ENCODE measurements around the gene CACNA1G.
A peak's percentile ranks its signal among the peaks of the same experiment; 100 is the strongest.

CACNA1G gene

DNA sequence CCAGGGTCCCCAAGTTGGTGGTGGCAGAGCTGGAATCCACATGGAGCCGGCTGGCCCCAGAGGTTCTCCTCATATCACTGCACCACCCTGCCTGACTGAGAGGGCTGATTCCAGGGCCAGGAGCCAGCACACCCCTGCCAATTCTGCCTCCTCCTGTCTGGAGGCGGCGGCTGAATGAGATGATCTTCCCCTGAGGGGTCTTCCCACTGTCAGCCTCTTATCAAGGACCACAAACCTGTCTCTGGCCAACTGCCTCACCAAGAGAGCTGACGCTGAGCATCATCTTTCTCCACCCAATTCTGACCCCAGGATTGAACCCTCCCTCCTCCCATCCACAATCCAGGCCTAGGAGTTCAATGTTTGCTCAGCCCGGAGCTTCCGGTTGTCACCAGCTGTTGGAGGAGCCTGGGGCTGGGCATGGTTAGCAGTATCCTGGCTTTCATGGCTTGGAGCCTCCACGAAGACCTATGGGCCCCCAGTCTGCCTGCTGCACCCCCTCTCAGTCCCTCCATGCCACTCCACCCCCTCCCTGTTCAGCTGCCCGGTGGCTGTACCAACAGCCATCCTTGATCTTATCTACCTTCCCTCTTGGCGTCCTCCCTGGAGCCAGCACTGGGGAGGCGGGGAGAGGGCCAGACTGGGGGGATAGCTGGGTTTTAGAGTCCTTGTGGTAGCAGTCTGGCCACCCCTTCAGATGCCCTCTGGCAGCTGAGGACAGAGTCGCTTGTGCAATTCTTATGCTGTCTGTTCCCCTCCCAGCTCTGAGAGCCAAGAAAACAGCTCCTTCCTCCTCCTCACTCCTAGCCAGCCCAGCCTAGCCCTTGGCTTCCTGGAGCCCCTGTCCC, 99.7 kb downstream of the CACNA1G start:
- Histone ChIP-seq H3K4me1 (ENCODE audit: control insufficient read depth, low read depth, low read length) (peaks cover 4% of the 10 kb centered on the region), H2BK5ac (ENCODE audit: low read length) (no peak overlapping the region), H3K56ac (ENCODE audit: low read length) (peak overlapping the region; percentile 59), H3K4me2 (ENCODE audit: low read length) (no peak overlapping the region), H2BK120ac (ENCODE audit: low read depth, low read length) (peak overlapping the region; percentile 2), H4K8ac (ENCODE audit: low read depth, low read length) (no peak overlapping the region), H3K27ac (ENCODE audit: low read depth, low read length) (no peak overlapping the region), H4K5ac (ENCODE audit: low read length) (no peak overlapping the region), H3K4me3 (ENCODE audit: low read length) (no peak overlapping the region), H3K79me1 (ENCODE audit: low read length) (no peaks in the 10 kb centered on the region), H3K18ac (ENCODE audit: low read length) (peak overlapping the region; percentile 64), H3K23ac (ENCODE audit: low read length) (no peak overlapping the region), H3K27me3 (ENCODE audit: insufficient read depth, low read length, poor library complexity) (no peaks in the 10 kb centered on the region), H3K9ac (ENCODE audit: low read length) (no peak overlapping the region), H2BK15ac (replicated peaks; ENCODE audit: low read depth) (no peak overlapping the region), H3K36me3 (ENCODE audit: control insufficient read depth, insufficient read depth, low read length) (no peaks in the 10 kb centered on the region), H3K79me2 (ENCODE audit: control insufficient read depth, insufficient read depth, low read length) (no peaks in the 10 kb centered on the region), H3K4ac (ENCODE audit: low read depth, low read length) (peak overlapping the region; percentile 89), H2AK5ac (ENCODE audit: low read length) (no peak overlapping the region)
- no CpG with 5 or more reads among the region's 11 CpGs for WGBS (ENCODE audit: extremely low coverage, insufficient coverage, low lambda C conversion rate)
- no peak for DNase-seq

DNA sequence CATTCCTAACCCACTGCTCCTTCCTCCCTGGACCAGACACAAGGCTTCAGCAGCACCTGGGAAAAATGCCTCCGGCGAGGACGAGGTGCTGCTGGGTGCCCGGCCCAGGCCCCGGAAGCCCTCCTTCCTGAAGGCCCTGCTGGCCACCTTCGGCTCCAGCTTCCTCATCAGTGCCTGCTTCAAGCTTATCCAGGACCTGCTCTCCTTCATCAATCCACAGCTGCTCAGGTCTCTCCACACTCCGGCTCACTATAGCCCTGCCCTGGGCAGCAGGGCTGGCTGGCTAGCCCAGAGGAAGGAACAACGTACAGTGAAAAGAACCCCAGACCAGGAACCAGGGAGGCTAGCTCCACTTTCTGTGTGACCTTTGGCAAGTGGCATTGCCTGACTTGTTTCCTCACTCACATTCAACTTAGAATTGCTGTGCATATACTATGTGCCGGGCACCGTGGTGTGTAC, 100.4 kb downstream of the CACNA1G start:
- peak overlapping the region; percentile 59 for H3K56ac ChIP-seq (ENCODE audit: low read length)
- no peak overlapping the region for H2AK5ac ChIP-seq (ENCODE audit: low read length)
- peak overlapping the region; percentile 89 for H3K4ac ChIP-seq (ENCODE audit: low read depth, low read length)
- H2BK120ac ChIP-seq (ENCODE audit: low read depth, low read length), result peak overlapping the region; percentile 2
- peak overlapping the region; percentile 14 for H2BK5ac ChIP-seq (ENCODE audit: low read length)
- H3K27ac ChIP-seq (ENCODE audit: low read depth, low read length), result peak overlapping the region; percentile 52
- no peak overlapping the region for H4K8ac ChIP-seq (ENCODE audit: low read depth, low read length)
- no peak overlapping the region for H3K4me3 ChIP-seq (ENCODE audit: low read length)
- H3K23ac ChIP-seq (ENCODE audit: low read length), result no peak overlapping the region
- H4K5ac ChIP-seq (ENCODE audit: low read length), result no peak overlapping the region
- no peaks in the 10 kb centered on the region for H3K79me2 ChIP-seq (ENCODE audit: control insufficient read depth, insufficient read depth, low read length)
- H3K36me3 ChIP-seq (ENCODE audit: control insufficient read depth, insufficient read depth, low read length), result no peaks in the 10 kb centered on the region
- peaks cover 4% of the 10 kb centered on the region for H3K4me1 ChIP-seq (ENCODE audit: control insufficient read depth, low read depth, low read length)
- no peak overlapping the region for H3K4me2 ChIP-seq (ENCODE audit: low read length)
- H2BK15ac ChIP-seq (replicated peaks; ENCODE audit: low read depth), result no peak overlapping the region
- H3K27me3 ChIP-seq (ENCODE audit: insufficient read depth, low read length, poor library complexity), result no peaks in the 10 kb centered on the region
- no peaks in the 10 kb centered on the region for H3K79me1 ChIP-seq (ENCODE audit: low read length)
- peak overlapping the region; percentile 64 for H3K18ac ChIP-seq (ENCODE audit: low read length)
- H3K9ac ChIP-seq (ENCODE audit: low read length), result peak overlapping the region; percentile 2
- no CpG with 5 or more reads among the region's 10 CpGs for WGBS (ENCODE audit: extremely low coverage, insufficient coverage, low lambda C conversion rate)
- DNase-seq, result no peak

GRCh38 chr17:50661348-50661747, 100.8 kb downstream of the CACNA1G start:
- H2BK15ac ChIP-seq (replicated peaks; ENCODE audit: low read depth), result no peak overlapping the region
- peaks cover 4% of the 10 kb centered on the region for H3K4me1 ChIP-seq (ENCODE audit: control insufficient read depth, low read depth, low read length)
- H3K23ac ChIP-seq (ENCODE audit: low read length), result no peak overlapping the region
- no peak overlapping the region for H4K8ac ChIP-seq (ENCODE audit: low read depth, low read length)
- no peaks in the 10 kb centered on the region for H3K36me3 ChIP-seq (ENCODE audit: control insufficient read depth, insufficient read depth, low read length)
- peak overlapping the region; percentile 64 for H3K18ac ChIP-seq (ENCODE audit: low read length)
- H3K79me1 ChIP-seq (ENCODE audit: low read length), result no peaks in the 10 kb centered on the region
- no peak overlapping the region for H3K4me3 ChIP-seq (ENCODE audit: low read length)
- no peak overlapping the region for H3K4me2 ChIP-seq (ENCODE audit: low read length)
- WGBS (ENCODE audit: extremely low coverage, insufficient coverage, low lambda C conversion rate), result no CpG with 5 or more reads among the region's 5 CpGs
- no peak overlapping the region for H3K9ac ChIP-seq (ENCODE audit: low read length)
- H3K27me3 ChIP-seq (ENCODE audit: insufficient read depth, low read length, poor library complexity), result no peaks in the 10 kb centered on the region
- no peak for DNase-seq
- no peak overlapping the region for H4K5ac ChIP-seq (ENCODE audit: low read length)
- peak overlapping the region; percentile 89 for H3K4ac ChIP-seq (ENCODE audit: low read depth, low read length)
- peak overlapping the region; percentile 2 for H2BK120ac ChIP-seq (ENCODE audit: low read depth, low read length)
- no peaks in the 10 kb centered on the region for H3K79me2 ChIP-seq (ENCODE audit: control insufficient read depth, insufficient read depth, low read length)
- H3K27ac ChIP-seq (ENCODE audit: low read depth, low read length), result peak overlapping the region; percentile 52
- H2BK5ac ChIP-seq (ENCODE audit: low read length), result peak overlapping the region; percentile 14
- no peak overlapping the region for H2AK5ac ChIP-seq (ENCODE audit: low read length)
- peak overlapping the region; percentile 66 for H3K56ac ChIP-seq (ENCODE audit: low read length)

- no peak overlapping the region for H4K8ac ChIP-seq (ENCODE audit: low read depth, low read length)
- no peak overlapping the region for H3K23ac ChIP-seq (ENCODE audit: low read length)
- no peaks in the 10 kb centered on the region for H3K27me3 ChIP-seq (ENCODE audit: insufficient read depth, low read length, poor library complexity)
- peak overlapping the region; percentile 99 for H2AK5ac ChIP-seq (ENCODE audit: low read length)
- H3K56ac ChIP-seq (ENCODE audit: low read length), result peak overlapping the region; percentile 66
- H3K4me1 ChIP-seq (ENCODE audit: control insufficient read depth, low read depth, low read length), result peaks cover 4% of the 10 kb centered on the region
- H3K4ac ChIP-seq (ENCODE audit: low read depth, low read length), result peak overlapping the region; percentile 89
- H3K18ac ChIP-seq (ENCODE audit: low read length), result peak overlapping the region; percentile 72
- H2BK5ac ChIP-seq (ENCODE audit: low read length), result peak overlapping the region; percentile 49
- peak overlapping the region; percentile 52 for H3K27ac ChIP-seq (ENCODE audit: low read depth, low read length)
- H2BK120ac ChIP-seq (ENCODE audit: low read depth, low read length), result peak overlapping the region; percentile 6
- no peaks in the 10 kb centered on the region for H3K36me3 ChIP-seq (ENCODE audit: control insufficient read depth, insufficient read depth, low read length)
- no peak overlapping the region for H3K9ac ChIP-seq (ENCODE audit: low read length)
- no peak overlapping the region for H3K4me3 ChIP-seq (ENCODE audit: low read length)
- H4K5ac ChIP-seq (ENCODE audit: low read length), result no peak overlapping the region
- H3K4me2 ChIP-seq (ENCODE audit: low read length), result no peak overlapping the region
- H2BK15ac ChIP-seq (replicated peaks; ENCODE audit: low read depth), result no peak overlapping the region
- peak; percentile 97 for DNase-seq
- no CpG with 5 or more reads among the region's 9 CpGs for whole genome bisulfite sequencing (ENCODE audit: extremely low coverage, insufficient coverage, low lambda C conversion rate)
- no peaks in the 10 kb centered on the region for H3K79me2 ChIP-seq (ENCODE audit: control insufficient read depth, insufficient read depth, low read length)
- no peaks in the 10 kb centered on the region for H3K79me1 ChIP-seq (ENCODE audit: low read length)
Measured at GRCh38 chr17:50661795-50662391, 101.4 kb downstream of the CACNA1G start.

DNA sequence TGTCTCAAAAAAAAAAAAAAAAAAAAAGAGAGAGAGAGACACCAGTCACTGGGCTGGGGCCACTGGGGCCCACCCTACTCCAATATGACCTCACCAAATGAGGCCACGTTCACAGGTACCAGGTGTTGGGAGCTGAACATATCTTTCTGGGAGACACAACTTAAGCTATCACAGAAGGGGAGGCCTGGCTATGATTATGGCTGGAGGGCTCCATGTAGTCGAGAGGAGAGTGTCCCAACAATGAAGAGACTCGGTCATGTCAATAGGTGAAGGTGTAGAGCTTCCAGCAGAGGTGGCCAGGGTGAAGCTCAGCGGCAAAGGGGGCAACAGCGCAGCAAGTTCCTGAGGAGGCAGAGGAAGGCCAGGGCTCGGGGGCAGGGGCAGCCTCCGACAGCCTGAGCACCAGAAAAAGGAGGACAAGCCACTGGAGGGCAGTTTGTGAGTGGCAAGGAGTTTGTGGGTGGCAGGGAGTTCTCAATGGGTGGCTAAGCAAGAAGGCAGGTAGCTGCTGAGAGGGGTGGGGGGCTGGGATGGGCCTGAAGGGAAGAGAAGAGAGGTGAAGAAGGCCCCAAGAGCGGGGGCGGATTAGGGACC, 102.2 kb downstream of the CACNA1G start:
- Histone ChIP-seq H2BK15ac (replicated peaks; ENCODE audit: low read depth) (no peak overlapping the region), H3K56ac (ENCODE audit: low read length) (peak overlapping the region; percentile 63), H3K27ac (ENCODE audit: low read depth, low read length) (no peak overlapping the region), H2BK5ac (ENCODE audit: low read length) (no peak overlapping the region), H3K9ac (ENCODE audit: low read length) (no peak overlapping the region), H3K18ac (ENCODE audit: low read length) (peak overlapping the region; percentile 72), H3K79me2 (ENCODE audit: control insufficient read depth, insufficient read depth, low read length) (no peaks in the 10 kb centered on the region), H4K5ac (ENCODE audit: low read length) (no peak overlapping the region), H3K4me2 (ENCODE audit: low read length) (no peak overlapping the region), H3K23ac (ENCODE audit: low read length) (no peak overlapping the region), H2AK5ac (ENCODE audit: low read length) (peak overlapping the region; percentile 60), H3K4ac (ENCODE audit: low read depth, low read length) (peak overlapping the region; percentile 5), H2BK120ac (ENCODE audit: low read depth, low read length) (peak overlapping the region; percentile 57), H3K27me3 (ENCODE audit: insufficient read depth, low read length, poor library complexity) (no peaks in the 10 kb centered on the region), H4K8ac (ENCODE audit: low read depth, low read length) (no peak overlapping the region), H3K4me1 (ENCODE audit: control insufficient read depth, low read depth, low read length) (peaks cover 4% of the 10 kb centered on the region), H3K4me3 (ENCODE audit: low read length) (no peak overlapping the region), H3K36me3 (ENCODE audit: control insufficient read depth, insufficient read depth, low read length) (no peaks in the 10 kb centered on the region), H3K79me1 (ENCODE audit: low read length) (no peaks in the 10 kb centered on the region)
- no peak for DNase-seq
- WGBS (ENCODE audit: extremely low coverage, insufficient coverage, low lambda C conversion rate), result no CpG with 5 or more reads among the region's 9 CpGs

Data from mesendoderm (in vitro differentiated cells).